Measurements from ENCODE around the gene TPRN. TPM values are rescaled to one million over a fixed set of nuclear protein-coding genes. Genes with fewer than 3 reads are reported as not detected.

The TPRN gene
- total and polyA plus RNA-seq, 9 of the 15 experiments (the other 6 are each of a cell fraction or from before 2014, with no cell fraction given): 0.31 to 31.9 (median 4.4) TPM

DNA sequence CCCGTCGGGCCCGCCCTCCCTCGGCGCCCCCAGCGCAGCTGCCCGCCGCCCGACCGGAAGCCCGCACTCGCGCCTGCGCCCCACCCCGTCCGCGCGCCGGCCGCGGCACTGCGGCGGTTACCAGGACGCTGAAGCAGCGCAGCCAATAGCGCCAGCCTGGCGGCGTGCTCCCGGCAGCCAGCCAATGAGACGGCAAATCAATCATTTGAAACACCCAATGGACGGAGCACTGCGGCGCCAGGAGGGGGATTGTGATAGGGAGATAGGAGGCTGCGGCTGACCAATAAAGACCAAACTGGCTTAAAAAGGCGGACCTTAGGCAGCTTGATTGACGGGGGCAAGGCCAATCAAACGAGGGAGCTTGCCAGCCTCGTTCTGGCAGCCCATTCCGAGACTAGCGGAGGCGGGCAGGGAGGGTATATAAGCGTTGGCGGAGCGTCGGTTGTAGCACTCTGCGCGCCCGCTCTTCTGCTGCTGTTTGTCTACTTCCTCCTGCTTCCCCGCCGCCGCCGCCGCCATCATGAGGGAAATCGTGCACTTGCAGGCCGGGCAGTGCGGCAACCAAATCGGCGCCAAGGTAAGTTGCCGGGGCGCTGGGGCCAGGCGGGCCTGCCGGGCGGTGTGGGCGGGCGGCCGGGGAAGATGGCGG is 40.4 kb upstream of the TPRN start, which contains the start of gene TUBB4B (continued):
- TF ChIP-seq ZFP91 (CRISPR knock-in tag; IDR thresholded peaks at IDR 0.05) (0 out of 2 replicates have a peak, but pooled peaks have one; percentile 32), PCBP1 (IDR thresholded peaks at IDR 0.05; ENCODE audit: low read depth, low read length, poor library complexity, severe bottlenecking) (peak; percentile 49), GABPA (tag; conservative IDR thresholded peaks at IDR 0.05; ENCODE audit: low read depth) (no peak), OTX1 (CRISPR knock-in tag; IDR thresholded peaks at IDR 0.05) (peak; percentile 82; the same call in 1 of the 2 replicates)

- in situ Hi-C loops (cut with MboI): loop anchor here (25.0 kb wide), 1 partner anchor 453 kb away; the partner anchor contains the start of genes CCDC183 and TMEM141
- under 1% methylated on average over 41 of the region's 58 CpGs for WGBS (ENCODE audit: insufficient coverage, low coverage, missing lambda C conversion rate)
- peak; percentile 71 to 87 (median 72) for DNase-seq (ENCODE audit: extremely low read depth in 1 of 4, low spot score in 3 of 4)
- H3K36me3 ChIP-seq (ENCODE audit: control insufficient read depth, insufficient read depth, low read length): peaks cover 30% of the 10 kb centered on the region
- peaks cover 30% of the 10 kb centered on the region for H4K20me1 ChIP-seq (replicated peaks; ENCODE audit: control insufficient read depth, insufficient read depth, low read length)
- H3K79me2 ChIP-seq (ENCODE audit: control insufficient read depth, insufficient read depth, low read length): peaks cover 57% of the 10 kb centered on the region
- H3K27ac ChIP-seq (ENCODE audit: extremely low read depth, low read depth, low read length): peak overlapping the region; percentile 98
- ChIA-PET POLR2A (interaction anchor here (0.6 to 6.5 kb wide), 44 partner anchors 8 to 487 kb away, joined by 3 to 221 read pairs (median 4); partner anchors contain the start of genes ANAPC2, DPP7, MAN1B1 and NELFB), CTCF (ENCODE audit: low intra/inter-chr PET ratio) (no interaction called here)
- BruUV-seq (replicated peaks): TSS peak; percentile 70
- no peaks in the 10 kb centered on the region for H3K27me3 ChIP-seq (ENCODE audit: control insufficient read depth in 2 of 2, insufficient read depth in 2 of 2, low read length in 2 of 2)
- H3K4me2 ChIP-seq (ENCODE audit: insufficient read depth, low read length): peak overlapping the region; percentile 69
- H3K4me1 ChIP-seq (replicated peaks in 1 of 2; ENCODE audit: control insufficient read depth in 2 of 2, insufficient read depth in 2 of 2, low read length in 2 of 2): peaks cover 35 to 91% of the 10 kb centered on the region in 2 experiments
- peak overlapping the region; percentile 88 to 92 for H3K9ac ChIP-seq (ENCODE audit: insufficient read depth in 1 of 2, low read depth in 2 of 2, low read length in 2 of 2)
- peak; percentile 42 for ATAC-seq
- H3K4me3 ChIP-seq: peak overlapping the region; percentile 70
- peak overlapping the region; percentile 85 for H2AFZ ChIP-seq (ENCODE audit: low read depth, low read length)
- FAIRE-seq: no peak
- H3K9me1 ChIP-seq (ENCODE audit: control insufficient read depth, insufficient read depth, low read length): peaks cover 8% of the 10 kb centered on the region
- intact Hi-C loops (cut with micrococcal nuclease): loop anchor here (2.0 to 10.0 kb wide), 3 partner anchors 14 to 456 kb away; partner anchors contain the start of genes NELFB and NRARP
- H3K9me3 ChIP-seq (replicated peaks; ENCODE audit: control insufficient read depth, insufficient read depth, low read depth, low read length): no peaks in the 10 kb centered on the region
- 0 out of 2 replicates have a peak, but pooled peaks have one; percentile 69 for TF ChIP-seq E2F3 (CRISPR knock-in tag; IDR thresholded peaks at IDR 0.05)
- peak; percentile 43; the same call in 1 of the 2 replicates for TF ChIP-seq ZNF740 (CRISPR knock-in tag; IDR thresholded peaks at IDR 0.05)
- TF ChIP-seq ZNF740 (tag; IDR thresholded peaks at IDR 0.05): no peak
- peak in 1 of 2 experiments; percentile 59; a peak in 1 of 4 replicates for TF ChIP-seq KDM4B (IDR thresholded peaks at IDR 0.05; ENCODE audit: borderline replicate concordance in 2 of 2, low read depth in 1 of 2)
- no peak for TF ChIP-seq ARHGAP35 (IDR thresholded peaks at IDR 0.05; ENCODE audit: partially characterized antibody)
- TF ChIP-seq ZNF696 (CRISPR knock-in tag; conservative IDR thresholded peaks at IDR 0.05): no peak
- TF ChIP-seq CREB1 (IDR thresholded peaks at IDR 0.05): peak; percentile 40; the same call in 1 of the 2 replicates
- TF ChIP-seq CREB1 (CRISPR knock-in tag; IDR thresholded peaks at IDR 0.05): peak; percentile 65
- TF ChIP-seq, protein P1, sequence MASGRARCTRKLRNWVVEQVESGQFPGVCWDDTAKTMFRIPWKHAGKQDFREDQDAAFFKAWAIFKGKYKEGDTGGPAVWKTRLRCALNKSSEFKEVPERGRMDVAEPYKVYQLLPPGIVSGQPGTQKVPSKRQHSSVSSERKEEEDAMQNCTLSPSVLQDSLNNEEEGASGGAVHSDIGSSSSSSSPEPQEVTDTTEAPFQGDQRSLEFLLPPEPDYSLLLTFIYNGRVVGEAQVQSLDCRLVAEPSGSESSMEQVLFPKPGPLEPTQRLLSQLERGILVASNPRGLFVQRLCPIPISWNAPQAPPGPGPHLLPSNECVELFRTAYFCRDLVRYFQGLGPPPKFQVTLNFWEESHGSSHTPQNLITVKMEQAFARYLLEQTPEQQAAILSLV (tag; IDR thresholded peaks at IDR 0.05): no peak
- TF ChIP-seq FOXJ3 (CRISPR knock-in tag; IDR thresholded peaks at IDR 0.05): peak; percentile 65; the same call in 1 of the 2 replicates
- TF ChIP-seq ZNF124 (CRISPR knock-in tag; IDR thresholded peaks at IDR 0.05): 0 out of 2 replicates have a peak, but pooled peaks have one; percentile 53
- TF ChIP-seq CAMTA2 (CRISPR knock-in tag; conservative IDR thresholded peaks at IDR 0.05): peak; percentile 80; the same call in 1 of the 2 replicates
- TF ChIP-seq STAT5A (IDR thresholded peaks at IDR 0.05; ENCODE audit: borderline replicate concordance, low read length): no peak; the same call in 1 of the 2 replicates
Measured at GRCh38 chr9:137240318-137240840, 39.8 kb upstream of the TPRN start.
